HCT116 (cell line): Measurements from ENCODE around the gene SAMD14. TPM values are rescaled to one million over a fixed set of nuclear protein-coding genes. Genes with fewer than 3 reads are reported as not detected.

Source experiments
- ATAC-seq: fragments of 200-7000 bp; cut with Tn5 transposase; 2 replicates; pipeline ENCODE4 v1.9.1; 2020; ENCODE audit warnings: mild to moderate bottlenecking, moderate library complexity
- BruUV-seq: library from RNA; stranded (reverse); fragments of 400-500 nt; replicated peaks from 2 replicates; lab custom pipeline; 2021; lab: Mats Ljungman, UMichigan
- CTCF ChIA-PET: fragments of 300-600 bp; sonication (Branson Sonifier 250); formaldehyde crosslinking; loops from one replicate; lab custom pipeline; 2021; ENCODE audit warnings: antibody characterized with exemption; lab: Charles Lee
- POLR2A ChIA-PET: fragments of 300-600, 350-600 bp; sonication (Branson Sonifier 250); formaldehyde crosslinking; loops from one replicate; lab custom pipeline; 2021; ENCODE audit warnings: antibody characterized with exemption; lab: Charles Lee
- RAD21 ChIA-PET, 2 experiments: fragments of 300-600 bp; sonication (Branson Sonifier 250); formaldehyde crosslinking; loops; one replicate each; lab custom pipeline; 2023; ENCODE audit warnings: low total read pairs in 2 of 2; ENCODE audit not compliant: uncharacterized antibody in 2 of 2, unreplicated experiment in 2 of 2, low non-redundant PET in 1 of 2; lab: Charles Lee
- DNase-seq: peaks from one replicate; pipeline ENCODE4 v3.0.0-alpha.2; 2010; ENCODE audit warnings: low read depth, low spot score
- H2AFZ ChIP-seq: fragments of 200-600 bp; shearing (Covaris generic), sonication (generic); 2 replicates; pipeline ENCODE4 v1.6.1; 2017; ENCODE audit warnings: low read depth, mixed run types, mixed read lengths, antibody characterized with exemption, low read length; ENCODE audit not compliant: poor library complexity, severe bottlenecking
- H3K27ac ChIP-seq: 2 replicates; pipeline ENCODE4 v1.5.1; 2012; ENCODE audit warnings: low read depth, low read length
- H3K27me3 ChIP-seq: fragments of 200-600 bp; sonication (generic); 2 replicates; pipeline ENCODE4 v1.6.1; 2016; ENCODE audit warnings: mixed run types, low read length, mixed read lengths; ENCODE audit not compliant: insufficient read depth
- H3K36me3 ChIP-seq, 2 experiments: fragments of 200-500 bp in 1 of 2; fragments of 200-600 bp in 1 of 2; sonication (Bioruptor generic) in 1 of 2; sonication (generic) in 1 of 2; 2 replicates each; pipeline versions ENCODE4 v1.5.1 to v1.6.1; 2014 to 2016; ENCODE audit warnings: low read length in 2 of 2, inconsistent platforms in 1 of 2, mixed read lengths in 1 of 2, mixed run types in 1 of 2; ENCODE audit not compliant: insufficient read depth in 2 of 2, control insufficient read depth in 1 of 2
- H3K4me1 ChIP-seq, 2 experiments: fragments of 200-600 bp in 1 of 2; sonication (generic) in 1 of 2; 2 replicates each; pipeline versions ENCODE4 v1.5.1 to v1.6.1; 2012 to 2017; ENCODE audit warnings: low read length in 2 of 2, inconsistent platforms in 1 of 2, mild to moderate bottlenecking in 1 of 2, mixed read lengths in 1 of 2, mixed run types in 1 of 2, moderate library complexity in 1 of 2; ENCODE audit not compliant: insufficient read depth in 2 of 2, control insufficient read depth in 1 of 2
- H3K4me2 ChIP-seq: fragments of 200-600 bp; sonication (generic); 2 replicates; pipeline ENCODE4 v1.6.1; 2017; ENCODE audit warnings: mixed run types, low read length, mixed read lengths
- H3K4me3 ChIP-seq, 2 experiments: fragments of 200-600 bp in 1 of 2; sonication (generic) in 1 of 2; replicated peaks in 1 of 2; 2 replicates each; pipeline ENCODE4 v1.5.1; 2011 to 2016; ENCODE audit warnings: low read length in 2 of 2, control low read depth in 1 of 2, low read depth in 1 of 2, mild to moderate bottlenecking in 1 of 2, mixed read lengths in 1 of 2, mixed run types in 1 of 2
- H3K79me2 ChIP-seq: fragments of 200-600 bp; sonication (generic); 2 replicates; pipeline ENCODE4 v1.6.1; 2017; ENCODE audit warnings: mild to moderate bottlenecking, mixed run types, low read length, moderate library complexity, mixed read lengths; ENCODE audit not compliant: insufficient read depth
- H3K9ac ChIP-seq: fragments of 200-600 bp; sonication (generic); 2 replicates; pipeline ENCODE4 v1.6.1; 2016; ENCODE audit warnings: low read length, mixed read lengths
- H3K9me2 ChIP-seq: fragments of 200-600 bp; sonication (generic), shearing (Covaris generic); 2 replicates; pipeline ENCODE4 v1.6.1; 2017; ENCODE audit warnings: mixed run types, mild to moderate bottlenecking, moderate library complexity; ENCODE audit not compliant: insufficient read depth
- H3K9me3 ChIP-seq, 2 experiments: fragments of 200-500 bp in 1 of 2; fragments of 200-600 bp in 1 of 2; sonication (Bioruptor generic) in 1 of 2; sonication (generic) in 1 of 2; 2 replicates each; pipeline ENCODE4 v1.6.1; 2014 to 2017; ENCODE audit warnings: low read length in 2 of 2, mixed read lengths in 2 of 2, inconsistent platforms in 1 of 2, low read depth in 1 of 2, mild to moderate bottlenecking in 1 of 2, mixed run types in 1 of 2, moderate library complexity in 1 of 2; ENCODE audit not compliant: control insufficient read depth in 1 of 2, insufficient read depth in 1 of 2
- H4K20me1 ChIP-seq: fragments of 200-600 bp; sonication (generic), shearing (Covaris generic); 2 replicates; pipeline ENCODE4 v1.6.1; 2017; ENCODE audit warnings: mixed run types, mild to moderate bottlenecking, moderate library complexity; ENCODE audit not compliant: insufficient read depth
- ATF3 ChIP-seq: IDR thresholded peaks from 2 replicates; pipeline ENCODE4 v1.6.1; 2012
- CBX3 ChIP-seq: IDR thresholded peaks from 2 replicates; pipeline ENCODE4 v1.6.1; 2012; ENCODE audit warnings: low read depth
- CEBPB ChIP-seq: IDR thresholded peaks from 2 replicates; pipeline ENCODE4 v1.6.1; 2012; ENCODE audit warnings: low read depth
- CTCF ChIP-seq, 3 experiments: fragments of 200-600 bp in 1 of 3; sonication (generic) in 1 of 3; IDR thresholded peaks in 2 of 3; conservative IDR thresholded peaks in 1 of 3; 2 replicates each; pipeline ENCODE4 v1.5.1; 2012 to 2017; ENCODE audit warnings: low read depth in 2 of 3, low read length in 2 of 3, antibody characterized with exemption in 1 of 3, borderline replicate concordance in 1 of 3, control low read depth in 1 of 3, mild to moderate bottlenecking in 1 of 3, mixed read lengths in 1 of 3, mixed run types in 1 of 3, moderate library complexity in 1 of 3; ENCODE audit not compliant: insufficient read depth in 1 of 3
- ELF1 ChIP-seq: IDR thresholded peaks from 2 replicates; pipeline ENCODE4 v1.6.1; 2012; ENCODE audit warnings: low read depth, borderline replicate concordance
- EZH2 ChIP-seq: fragments of 200-600 bp; sonication (generic); IDR thresholded peaks from 2 replicates; pipeline ENCODE4 v1.6.1; 2017; ENCODE audit warnings: antibody characterized with exemption, mixed run types
- EZH2phosphoT487 ChIP-seq: fragments of 200-600 bp; IDR thresholded peaks from 2 replicates; pipeline ENCODE4 v1.6.1; 2018; ENCODE audit warnings: antibody characterized with exemption, borderline replicate concordance
- FOSL1 ChIP-seq: IDR thresholded peaks from 2 replicates; pipeline ENCODE4 v1.6.1; 2012; ENCODE audit warnings: low read depth
- JUND ChIP-seq: IDR thresholded peaks from 2 replicates; pipeline ENCODE4 v1.6.1; 2012
- POLR2A ChIP-seq: IDR thresholded peaks from 2 replicates; pipeline ENCODE4 v1.7.0; 2011; ENCODE audit warnings: borderline replicate concordance; ENCODE audit not compliant: insufficient read depth, insufficient read length; ENCODE audit errors: extremely low read depth
- POLR2AphosphoS5 ChIP-seq: IDR thresholded peaks from 2 replicates; pipeline ENCODE4 v1.6.1; 2011; ENCODE audit warnings: mild to moderate bottlenecking, low read depth, low read length, moderate library complexity
- RAD21 ChIP-seq: IDR thresholded peaks from 2 replicates; pipeline ENCODE4 v1.6.1; 2012; ENCODE audit warnings: low read depth, mild to moderate bottlenecking
- REST ChIP-seq: IDR thresholded peaks from 2 replicates; pipeline ENCODE4 v1.6.1; 2012; ENCODE audit warnings: low read depth
- SIN3A ChIP-seq: IDR thresholded peaks from 2 replicates; pipeline ENCODE4 v1.6.1; 2012; ENCODE audit warnings: low read depth
- YY1 ChIP-seq: IDR thresholded peaks from 2 replicates; pipeline ENCODE4 v1.6.1; 2011; ENCODE audit warnings: low read length, low read depth, moderate library complexity, mild to moderate bottlenecking; ENCODE audit not compliant: insufficient replicate concordance; ENCODE audit errors: extremely low read depth
- ZNF274 ChIP-seq: fragments of 200-500 bp; sonication (Bioruptor generic); IDR thresholded peaks from 2 replicates; pipeline ENCODE4 v1.6.1; 2014; ENCODE audit warnings: mild to moderate bottlenecking, low read depth, low read length, inconsistent platforms
- intact Hi-C: fragments of 100-400 bp; cut with micrococcal nuclease; formaldehyde crosslinking; loops from 2 replicates; pipeline ENCODE4 v1.10.0; 2022
- total RNA-seq: library from RNA; stranded (reverse); gene quantifications from one replicate; pipeline ENCODE4 v1.2.1, GENCODE V29; 2021; ENCODE audit not compliant: unreplicated experiment

Gene SAMD14
- total RNA-seq, 1 experiment from 2014 or later = 1.5 TPM

- intact Hi-C loops = no loop called here
- Histone ChIP-seq H3K9me3 (no peaks in the 10 kb centered on the region), H3K9ac (peak overlapping the region; percentile 54), H3K27ac (peak overlapping the region; percentile 61), H3K4me1 (peaks cover 41 to 59% of the 10 kb centered on the region in 2 experiments), H3K4me3 (0 out of 4 replicates have a peak overlapping the region, but pooled peaks of 1 of the 2 experiments have one; percentile 43), H2AFZ (no peak overlapping the region), H4K20me1 (no peaks in the 10 kb centered on the region), H3K9me2 (no peaks in the 10 kb centered on the region), H3K27me3 (no peaks in the 10 kb centered on the region), H3K79me2 (no peaks in the 10 kb centered on the region), H3K4me2 (peak overlapping the region; percentile 79), H3K36me3 (no peaks in the 10 kb centered on the region)
- BruUV-seq = no TSS peak
- RAD21 ChIA-PET = interaction anchor here (0.6 to 2.3 kb wide), 4 partner anchors 8 to 96 kb away, joined by 4 to 13 read pairs (median 12); partner anchors contain the start of gene COL1A1 (in 1 of the 2)
- ATAC-seq = no peak
- TF ChIP-seq CEBPB (no peak), CTCF (IDR thresholded peaks at IDR 0.05 in 2 of 3, conservative IDR thresholded peaks at IDR 0.05 in 1 of 3; ENCODE audit: borderline replicate concordance in 1 of 3, insufficient read depth in 1 of 3, low read depth in 2 of 3, low read length in 2 of 3) (no peak), EZH2 (no peak), RAD21 (no peak), JUND (no peak), REST (no peak), ELF1 (no peak), YY1 (no peak), ZNF274 (no peak), FOSL1 (no peak), EZH2phosphoT487 (no peak), CBX3 (no peak), ATF3 (no peak), POLR2AphosphoS5 (no peak), POLR2A (no peak), SIN3A (no peak)
- CTCF ChIA-PET = interaction anchor here (0.8 to 3.3 kb wide), 24 partner anchors 8 to 220 kb away, joined by 3 to 39 read pairs (median 5); partner anchors contain the start of genes COL1A1, LRRC59, SGCA and TMEM92
- POLR2A ChIA-PET = interaction anchor here (0.8 to 2.7 kb wide), 5 partner anchors 8 to 25 kb away, joined by 3 to 18 read pairs (median 13); partner anchors contain the start of gene SGCA
- DNase-seq = no peak
Observed at GRCh38 chr17:50177476-50177875, 47.5 kb upstream of the SAMD14 start.
